Colonic mucosa (tissue), 4 donors: ENCODE results near the gene SPINK2. TPM values are rescaled to one million over a fixed set of nuclear protein-coding genes. Genes with fewer than 3 reads are reported as not detected.

Experiments
- DNase-seq: peaks from one replicate; pipeline ENCODE4 v3.0.0-alpha.2; 2020
- H3K27ac ChIP-seq: fragments of 200-600 bp; one replicate; pipeline ENCODE4 v1.8.0; 2021
- H3K27me3 ChIP-seq: fragments of 200-600 bp; one replicate; pipeline ENCODE4 v1.8.0; 2021
- H3K36me3 ChIP-seq: fragments of 200-600 bp; one replicate; pipeline ENCODE4 v1.8.0; 2021
- H3K4me1 ChIP-seq: fragments of 200-600 bp; one replicate; pipeline ENCODE4 v1.8.0; 2021; ENCODE audit warnings: mild to moderate bottlenecking
- H3K4me3 ChIP-seq: fragments of 200-600 bp; one replicate; pipeline ENCODE4 v1.8.0; 2021
- H3K9ac ChIP-seq, 2 donors: one replicate each; pipeline ENCODE4 v1.7.0; 2013; ENCODE audit warnings: control low read depth in 2 of 2, low read depth in 2 of 2, low read length in 2 of 2
- H3K9me3 ChIP-seq: fragments of 200-600 bp; one replicate; pipeline ENCODE4 v1.8.0; 2021
- intact Hi-C: fragments of 100-400 bp; cut with DNase I; formaldehyde crosslinking; loops from one replicate; pipeline ENCODE4 v1.14.1; 2022
- total RNA-seq, 2 donors: library from RNA; stranded (reverse); fragmentation: NEBNext Ultra II Directional in 1 of 2; extraction: Animal tissue kit (Norgen Biotek cat#: 25700) in 1 of 2; gene quantifications; one replicate each; pipeline ENCODE4 v1.2.1, GENCODE V29; 2021
- TF ChIP-seq, protein P1 (sequence below): fragments of 200-600 bp; IDR thresholded peaks from one replicate; pipeline ENCODE4 v1.8.0; 2022; ENCODE audit warnings: antibody characterized with exemption, mild to moderate bottlenecking
- donor health status: healthy.
- donor health status: DM: no; HTN: no; CAD: no.
- donor health status: DM: no; HTN: no; CAD: no.

The SPINK2 gene, protein sequence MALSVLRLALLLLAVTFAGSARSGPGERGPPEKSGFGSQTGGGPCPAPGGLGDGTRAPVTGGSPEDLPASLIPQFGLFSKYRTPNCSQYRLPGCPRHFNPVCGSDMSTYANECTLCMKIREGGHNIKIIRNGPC
- under 1 TPM in 1 of 2 donors, not detected in 1; 0.96 TPM for total RNA-seq

DNA sequence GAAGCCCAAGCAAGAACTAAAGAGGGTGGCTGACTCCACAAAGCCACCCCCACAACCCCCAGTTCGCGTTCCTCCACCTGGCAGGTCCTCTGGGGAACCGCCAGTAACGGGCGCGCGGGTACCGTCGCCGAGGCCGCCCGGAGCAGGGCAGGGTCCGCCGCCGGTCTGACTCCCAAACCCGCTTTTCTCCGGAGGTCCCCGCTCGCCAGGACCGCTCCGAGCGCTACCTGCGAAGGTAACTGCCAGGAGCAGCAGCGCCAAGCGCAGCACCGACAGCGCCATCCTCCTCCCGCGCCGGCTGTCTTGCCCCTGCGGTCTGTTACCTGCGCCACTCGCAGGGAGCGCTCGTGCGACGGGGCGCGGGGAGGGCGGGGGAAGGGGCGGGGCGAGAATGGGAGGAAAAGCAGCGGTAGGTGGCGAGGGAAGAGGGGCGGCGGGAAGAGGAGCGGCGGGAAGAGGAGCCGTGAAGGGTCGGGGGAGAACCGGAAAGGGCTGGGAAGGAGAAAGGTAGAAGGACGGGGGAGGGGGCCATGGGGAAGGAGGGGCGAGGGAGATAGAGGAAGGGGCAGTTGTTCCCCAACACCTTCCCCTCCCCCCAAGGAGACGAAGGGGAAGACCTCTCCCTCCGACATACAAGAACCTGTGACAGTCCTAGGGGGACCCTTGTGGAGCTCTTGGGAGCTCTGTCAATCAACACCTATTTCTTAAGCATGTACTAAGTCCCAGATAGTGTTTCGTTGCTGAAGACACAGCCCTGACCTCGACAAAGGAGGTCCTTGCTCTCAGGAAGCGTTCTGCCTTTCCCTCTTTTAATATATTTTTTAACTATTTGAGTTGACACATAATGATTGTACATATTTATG lies at the start of gene SPINK2:
Gene SPINK2 (minus strand): TSS at position 321 of the 863 bp plus-strand sequence. CDS start 39 bp downstream, at position 282.
- TF ChIP-seq, protein P1, sequence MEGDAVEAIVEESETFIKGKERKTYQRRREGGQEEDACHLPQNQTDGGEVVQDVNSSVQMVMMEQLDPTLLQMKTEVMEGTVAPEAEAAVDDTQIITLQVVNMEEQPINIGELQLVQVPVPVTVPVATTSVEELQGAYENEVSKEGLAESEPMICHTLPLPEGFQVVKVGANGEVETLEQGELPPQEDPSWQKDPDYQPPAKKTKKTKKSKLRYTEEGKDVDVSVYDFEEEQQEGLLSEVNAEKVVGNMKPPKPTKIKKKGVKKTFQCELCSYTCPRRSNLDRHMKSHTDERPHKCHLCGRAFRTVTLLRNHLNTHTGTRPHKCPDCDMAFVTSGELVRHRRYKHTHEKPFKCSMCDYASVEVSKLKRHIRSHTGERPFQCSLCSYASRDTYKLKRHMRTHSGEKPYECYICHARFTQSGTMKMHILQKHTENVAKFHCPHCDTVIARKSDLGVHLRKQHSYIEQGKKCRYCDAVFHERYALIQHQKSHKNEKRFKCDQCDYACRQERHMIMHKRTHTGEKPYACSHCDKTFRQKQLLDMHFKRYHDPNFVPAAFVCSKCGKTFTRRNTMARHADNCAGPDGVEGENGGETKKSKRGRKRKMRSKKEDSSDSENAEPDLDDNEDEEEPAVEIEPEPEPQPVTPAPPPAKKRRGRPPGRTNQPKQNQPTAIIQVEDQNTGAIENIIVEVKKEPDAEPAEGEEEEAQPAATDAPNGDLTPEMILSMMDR = no peak
- Histone ChIP-seq H3K4me1 (no peaks in the 10 kb centered on the region), H3K27me3 (peaks cover 12% of the 10 kb centered on the region), H3K4me3 (peak within 1 kb of the TSS; percentile 36), H3K9me3 (no peaks in the 10 kb centered on the region), H3K9ac (no peak within 1 kb of the TSS), H3K36me3 (no peaks in the 10 kb centered on the region), H3K27ac (no peak within 1 kb of the TSS)
- peak; percentile 64 for DNase-seq
- intact Hi-C loops = no loop called here

DNA sequence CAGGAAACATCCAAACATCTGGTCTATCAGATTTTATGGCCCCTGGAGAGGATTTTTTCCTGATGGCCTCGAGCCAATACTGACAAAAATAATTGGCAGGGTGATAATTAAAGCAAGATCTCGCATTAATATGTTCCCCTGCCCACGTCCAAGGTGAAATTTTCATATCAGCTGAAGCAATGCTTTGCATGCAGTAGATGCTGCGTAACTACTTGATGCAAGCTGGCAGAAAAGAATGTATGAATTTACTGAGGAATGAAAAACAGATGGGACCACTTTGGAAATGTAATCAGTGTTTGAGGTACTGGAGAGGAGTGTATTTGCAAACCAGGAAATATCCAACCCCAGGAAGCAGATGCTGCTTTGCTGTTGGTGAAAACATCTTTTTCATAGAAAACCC lies 49.4 kb upstream of the SPINK2 start:
- intact Hi-C loops = no loop called here
- TF ChIP-seq, protein P1 = no peak
- Histone ChIP-seq H3K27me3 (no peaks in the 10 kb centered on the region), H3K9me3 (no peaks in the 10 kb centered on the region), H3K36me3 (no peaks in the 10 kb centered on the region), H3K27ac (no peak overlapping the region), H3K4me1 (no peaks in the 10 kb centered on the region), H3K4me3 (no peak overlapping the region), H3K9ac (no peak overlapping the region)
- no peak for DNase-seq

DNA sequence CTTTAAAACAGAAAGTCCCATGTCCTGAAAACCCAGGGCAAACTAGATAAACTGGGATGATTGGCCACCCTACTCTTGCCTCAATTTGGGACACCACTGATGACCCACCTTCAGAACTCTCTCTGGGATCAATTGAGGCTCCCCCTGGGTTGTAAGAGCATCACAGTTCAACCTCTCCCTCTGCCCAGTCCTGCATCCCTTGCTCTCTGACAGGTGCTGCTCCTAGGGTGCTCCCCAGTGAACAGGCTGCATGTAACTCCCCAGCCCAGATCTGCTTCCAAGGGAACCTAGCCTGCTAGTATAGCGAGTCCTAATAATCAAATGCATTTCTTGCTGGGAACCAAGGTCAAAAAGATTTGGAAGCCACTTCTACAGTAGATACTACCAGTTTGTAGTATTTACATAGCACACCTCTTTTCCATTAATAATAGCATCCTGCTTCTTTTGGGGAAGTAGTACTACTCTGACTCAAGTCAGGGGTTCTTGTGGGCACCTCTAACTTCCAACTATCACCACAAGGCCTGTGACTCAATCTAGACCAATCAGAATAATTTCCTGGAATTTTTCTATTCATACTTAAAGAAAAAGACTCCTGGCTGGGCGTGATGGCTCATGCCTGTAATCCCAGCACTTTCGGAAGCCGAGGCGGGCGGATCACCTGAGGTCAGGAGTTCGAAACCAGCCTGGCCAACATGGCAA lies 42.1 kb upstream of the SPINK2 start:
- H3K9ac ChIP-seq = no peak overlapping the region

DNA sequence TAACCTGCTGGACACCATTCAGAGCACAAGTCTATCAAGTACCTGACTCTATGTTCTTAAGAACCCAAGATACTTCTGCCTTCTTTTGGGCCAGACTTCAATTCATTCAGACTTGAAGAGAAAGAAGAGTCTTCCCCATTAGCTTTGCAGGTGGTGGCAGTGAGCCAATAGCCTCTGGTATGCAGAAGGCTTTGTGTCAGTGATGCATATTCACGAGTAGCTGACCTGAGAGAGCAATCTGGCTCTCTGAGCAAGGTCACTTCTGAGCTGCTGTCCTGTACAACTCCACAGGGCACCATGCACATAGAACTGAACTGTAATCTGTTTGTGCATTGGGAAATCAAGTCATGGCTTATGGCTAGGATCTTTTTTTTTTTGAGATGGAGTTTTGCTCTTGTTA lies 39.9 kb upstream of the SPINK2 start:
- DNase-seq = no peak
- H3K27me3 ChIP-seq = no peaks in the 10 kb centered on the region
- no peak overlapping the region for H3K4me3 ChIP-seq
- H3K27ac ChIP-seq = no peak overlapping the region
- H3K36me3 ChIP-seq = no peaks in the 10 kb centered on the region
- TF ChIP-seq, protein P1 = no peak
- H3K9me3 ChIP-seq = no peaks in the 10 kb centered on the region
- intact Hi-C loops = no loop called here
- no peaks in the 10 kb centered on the region for H3K4me1 ChIP-seq
- H3K9ac ChIP-seq = no peak overlapping the region

More for the DNA sequence above, 42.1 kb upstream of the SPINK2 start:
- H3K36me3 ChIP-seq = no peaks in the 10 kb centered on the region
- DNase-seq = no peak
- no peak overlapping the region for H3K4me3 ChIP-seq
- H3K9me3 ChIP-seq = no peaks in the 10 kb centered on the region
- no peaks in the 10 kb centered on the region for H3K4me1 ChIP-seq
- intact Hi-C loops = no loop called here
- no peaks in the 10 kb centered on the region for H3K27me3 ChIP-seq
- no peak overlapping the region for H3K27ac ChIP-seq
- TF ChIP-seq, protein P1 = no peak

DNA sequence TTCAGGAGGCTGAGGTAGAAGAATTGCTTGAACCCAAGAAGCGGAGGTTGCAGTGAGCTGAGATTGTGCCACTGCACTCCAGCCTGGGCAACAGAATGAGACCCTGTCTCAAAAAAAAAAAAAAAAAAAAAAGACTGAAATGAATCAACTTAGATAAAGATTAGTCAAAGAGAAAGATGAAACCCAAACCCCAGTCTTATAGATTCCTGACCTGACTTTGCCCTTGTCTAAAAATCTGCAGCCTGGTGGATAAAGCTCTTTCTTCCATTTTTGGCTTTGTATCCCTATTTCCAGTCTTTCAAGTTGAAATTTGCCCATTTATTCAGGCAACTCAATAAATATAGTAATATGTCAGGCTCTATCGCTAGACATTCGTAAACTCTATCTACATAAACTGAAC lies 39.3 kb upstream of the SPINK2 start:
- intact Hi-C loops = no loop called here
- no peak for DNase-seq
- Histone ChIP-seq H3K9ac (no peak overlapping the region), H3K4me3 (no peak overlapping the region), H3K4me1 (no peaks in the 10 kb centered on the region), H3K27ac (no peak overlapping the region), H3K27me3 (no peaks in the 10 kb centered on the region), H3K36me3 (no peaks in the 10 kb centered on the region), H3K9me3 (no peaks in the 10 kb centered on the region)
- TF ChIP-seq, protein P1 = no peak
